Ishikawa (cell line): ENCODE measurements around the gene SPAG6.

ENCODE experiments used
- CEBPB ChIP-seq: IDR thresholded peaks from 2 replicates; pipeline ENCODE4 v1.6.1; 2012
- CREB1 ChIP-seq: IDR thresholded peaks from 2 replicates; pipeline ENCODE4 v1.6.1; 2012; ENCODE audit warnings: low read depth
- EGR1 ChIP-seq: IDR thresholded peaks from 2 replicates; pipeline ENCODE4 v1.6.1; 2012
- EP300 ChIP-seq: IDR thresholded peaks from 2 replicates; pipeline ENCODE4 v1.6.1; 2012; ENCODE audit warnings: borderline replicate concordance
- FOXM1 ChIP-seq: IDR thresholded peaks from 2 replicates; pipeline ENCODE4 v1.6.1; 2012; ENCODE audit warnings: low read depth, borderline replicate concordance
- NFIC ChIP-seq: IDR thresholded peaks from 2 replicates; pipeline ENCODE4 v1.6.1; 2012
- RAD21 ChIP-seq: IDR thresholded peaks from 2 replicates; pipeline ENCODE4 v1.6.1; 2012; ENCODE audit warnings: low read depth
- TAF1 ChIP-seq: IDR thresholded peaks from 2 replicates; pipeline ENCODE4 v1.6.1; 2012; ENCODE audit warnings: low read depth, mild to moderate bottlenecking
- TCF12 ChIP-seq: IDR thresholded peaks from 2 replicates; pipeline ENCODE4 v1.6.1; 2012; ENCODE audit warnings: low read depth
- TEAD4 ChIP-seq: IDR thresholded peaks from 2 replicates; pipeline ENCODE4 v1.6.1; 2012
- USF1 ChIP-seq: IDR thresholded peaks from 2 replicates; pipeline ENCODE4 v1.6.1; 2012
- YY1 ChIP-seq: IDR thresholded peaks from 2 replicates; pipeline ENCODE4 v1.6.1; 2012; ENCODE audit warnings: low read depth
- ZBTB7A ChIP-seq: IDR thresholded peaks from 2 replicates; pipeline ENCODE4 v1.6.1; 2012; ENCODE audit warnings: low read depth
- TF ChIP-seq, protein P1 (sequence below): IDR thresholded peaks from 2 replicates; pipeline ENCODE4 v1.6.1; 2012; ENCODE audit warnings: low read depth, mild to moderate bottlenecking
- TF ChIP-seq, protein P2 (sequence below): IDR thresholded peaks from 2 replicates; pipeline ENCODE4 v1.6.1; 2012

SPAG6 gene

GRCh38 chr10:22368402-22368801, 23.1 kb downstream of the SPAG6 start:
- TF ChIP-seq EGR1, result no peak

GRCh38 chr10:22368981-22369380, 23.7 kb downstream of the SPAG6 start:
- no peak for TF ChIP-seq EGR1
- TF ChIP-seq USF1, result no peak
- TF ChIP-seq, protein P1, sequence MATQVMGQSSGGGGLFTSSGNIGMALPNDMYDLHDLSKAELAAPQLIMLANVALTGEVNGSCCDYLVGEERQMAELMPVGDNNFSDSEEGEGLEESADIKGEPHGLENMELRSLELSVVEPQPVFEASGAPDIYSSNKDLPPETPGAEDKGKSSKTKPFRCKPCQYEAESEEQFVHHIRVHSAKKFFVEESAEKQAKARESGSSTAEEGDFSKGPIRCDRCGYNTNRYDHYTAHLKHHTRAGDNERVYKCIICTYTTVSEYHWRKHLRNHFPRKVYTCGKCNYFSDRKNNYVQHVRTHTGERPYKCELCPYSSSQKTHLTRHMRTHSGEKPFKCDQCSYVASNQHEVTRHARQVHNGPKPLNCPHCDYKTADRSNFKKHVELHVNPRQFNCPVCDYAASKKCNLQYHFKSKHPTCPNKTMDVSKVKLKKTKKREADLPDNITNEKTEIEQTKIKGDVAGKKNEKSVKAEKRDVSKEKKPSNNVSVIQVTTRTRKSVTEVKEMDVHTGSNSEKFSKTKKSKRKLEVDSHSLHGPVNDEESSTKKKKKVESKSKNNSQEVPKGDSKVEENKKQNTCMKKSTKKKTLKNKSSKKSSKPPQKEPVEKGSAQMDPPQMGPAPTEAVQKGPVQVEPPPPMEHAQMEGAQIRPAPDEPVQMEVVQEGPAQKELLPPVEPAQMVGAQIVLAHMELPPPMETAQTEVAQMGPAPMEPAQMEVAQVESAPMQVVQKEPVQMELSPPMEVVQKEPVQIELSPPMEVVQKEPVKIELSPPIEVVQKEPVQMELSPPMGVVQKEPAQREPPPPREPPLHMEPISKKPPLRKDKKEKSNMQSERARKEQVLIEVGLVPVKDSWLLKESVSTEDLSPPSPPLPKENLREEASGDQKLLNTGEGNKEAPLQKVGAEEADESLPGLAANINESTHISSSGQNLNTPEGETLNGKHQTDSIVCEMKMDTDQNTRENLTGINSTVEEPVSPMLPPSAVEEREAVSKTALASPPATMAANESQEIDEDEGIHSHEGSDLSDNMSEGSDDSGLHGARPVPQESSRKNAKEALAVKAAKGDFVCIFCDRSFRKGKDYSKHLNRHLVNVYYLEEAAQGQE, result no peak
- TF ChIP-seq TAF1, result no peak
- TF ChIP-seq, protein P2, sequence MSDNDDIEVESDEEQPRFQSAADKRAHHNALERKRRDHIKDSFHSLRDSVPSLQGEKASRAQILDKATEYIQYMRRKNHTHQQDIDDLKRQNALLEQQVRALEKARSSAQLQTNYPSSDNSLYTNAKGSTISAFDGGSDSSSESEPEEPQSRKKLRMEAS, result no peak

DNA sequence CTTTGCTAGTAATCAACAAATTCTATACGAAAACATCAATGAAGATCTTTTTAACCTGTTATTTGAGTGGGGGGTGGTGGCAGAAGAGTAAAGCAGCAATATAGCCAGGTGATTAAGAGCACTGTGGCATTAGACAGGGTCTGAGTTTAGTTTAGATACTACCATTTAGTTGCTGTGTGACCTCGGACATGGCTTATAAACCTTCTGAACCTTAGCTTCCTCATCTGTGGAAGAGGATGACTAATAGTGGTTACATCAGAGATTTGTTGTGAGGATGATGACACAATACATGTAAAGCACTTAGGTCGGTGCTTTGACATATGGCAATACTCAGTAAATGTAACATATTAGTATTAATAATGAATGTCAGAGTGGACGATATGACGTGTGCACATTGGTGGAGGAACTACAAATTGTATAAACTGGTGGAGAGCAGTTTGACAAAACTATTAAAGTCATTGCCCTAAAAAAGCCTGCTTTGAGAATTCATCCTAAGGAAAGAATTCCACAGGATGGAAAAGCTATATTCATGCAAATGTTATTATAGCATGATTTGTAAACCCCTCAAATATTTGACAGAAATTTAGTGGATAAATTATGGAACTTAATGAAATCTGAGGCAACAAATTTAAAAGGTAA, 24.3 kb downstream of the SPAG6 start:
- TF ChIP-seq RAD21, result no peak
- no peak for TF ChIP-seq NFIC
- no peak for TF ChIP-seq ZBTB7A
- TF ChIP-seq, protein P1, result no peak
- TF ChIP-seq TAF1, result no peak

- TF ChIP-seq NFIC, result no peak
- no peak for TF ChIP-seq ZBTB7A
- no peak for TF ChIP-seq EP300
- no peak for TF ChIP-seq RAD21
- no peak for TF ChIP-seq TCF12
- no peak for TF ChIP-seq CEBPB
- no peak for TF ChIP-seq CREB1
- no peak for TF ChIP-seq FOXM1
- TF ChIP-seq, protein P2, result no peak
- no peak for TF ChIP-seq TAF1
- TF ChIP-seq USF1, result no peak
- no peak for TF ChIP-seq EGR1
- TF ChIP-seq, protein P1, result no peak
- TF ChIP-seq TEAD4, result no peak
- TF ChIP-seq YY1, result no peak
Measured at GRCh38 chr10:22370320-22370719, 25.0 kb downstream of the SPAG6 start.

DNA sequence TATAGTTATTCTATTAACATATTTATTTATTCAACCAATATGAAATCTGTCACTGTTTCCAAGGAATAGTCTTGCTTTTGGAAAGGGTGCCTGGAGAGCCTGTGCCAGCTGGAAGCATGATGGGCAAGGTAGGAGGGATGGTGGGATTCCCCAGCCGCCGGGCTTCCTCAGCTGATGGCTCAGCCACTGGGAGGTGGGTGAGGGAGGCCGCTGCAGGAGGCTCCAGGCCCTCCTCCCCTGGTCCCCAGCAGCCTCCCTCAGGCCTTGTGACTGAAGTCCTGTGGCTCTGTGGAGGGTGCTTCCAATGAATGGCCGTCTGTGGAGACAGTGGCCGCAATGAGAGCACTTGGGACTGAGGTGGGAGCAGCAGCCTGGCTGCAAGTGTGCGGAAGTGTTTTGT, 27.0 kb downstream of the SPAG6 start:
- no peak for TF ChIP-seq NFIC
- TF ChIP-seq CREB1, result no peak
- TF ChIP-seq EP300, result no peak
- no peak for TF ChIP-seq TCF12
- TF ChIP-seq TAF1, result no peak
- no peak for TF ChIP-seq EGR1
- TF ChIP-seq, protein P2, result no peak
- TF ChIP-seq USF1, result no peak
- TF ChIP-seq CEBPB, result no peak
- TF ChIP-seq YY1, result no peak
- TF ChIP-seq ZBTB7A, result no peak
- TF ChIP-seq TEAD4, result no peak
- TF ChIP-seq RAD21, result no peak
- no peak for TF ChIP-seq FOXM1
- TF ChIP-seq, protein P1, result no peak
